HG03159 (cell line): ENCODE measurements around the gene PDLIM5.
"Not testable (repeated sequence)": the region's sequence is repeated elsewhere in the genome, so short reads cannot be mapped to it uniquely, and the experiment has no call there.

ENCODE experiments used
- ATAC-seq: cut with Tn5 transposase; IDR thresholded peaks from one replicate; pipeline ENCODE4 v1.9.1; 2021; ENCODE audit warnings: mild to moderate bottlenecking, moderate library complexity; ENCODE audit not compliant: unreplicated experiment

The PDLIM5 gene

GRCh38 chr4:94583914-94584641 lies 132.3 kb downstream of the PDLIM5 start:
- ATAC-seq: no peak

- ATAC-seq: no peak
Observed at GRCh38 chr4:94588896-94589693, 137.4 kb downstream of the PDLIM5 start.

- no peak for ATAC-seq
Observed at GRCh38 chr4:94590493-94590892, 138.8 kb downstream of the PDLIM5 start.

- ATAC-seq: no peak
Observed at GRCh38 chr4:94591289-94591688, 139.5 kb downstream of the PDLIM5 start.

- ATAC-seq: no peak
Observed at GRCh38 chr4:94595013-94595412, 143.3 kb downstream of the PDLIM5 start.

- ATAC-seq: peak; percentile 80
Observed at GRCh38 chr4:94595880-94596483, 144.2 kb downstream of the PDLIM5 start.

GRCh38 chr4:94598758-94599157 lies 147.0 kb downstream of the PDLIM5 start:
- ATAC-seq: no peak

- no peak for ATAC-seq
Observed at GRCh38 chr4:94603170-94603747, 151.5 kb downstream of the PDLIM5 start.

- ATAC-seq: no peak
Observed at GRCh38 chr4:94605241-94605805, 153.6 kb downstream of the PDLIM5 start.

GRCh38 chr4:94610145-94610544 lies 158.4 kb downstream of the PDLIM5 start:
- ATAC-seq: no peak

- ATAC-seq: no peak
Observed at GRCh38 chr4:94613248-94613647, 161.5 kb downstream of the PDLIM5 start.

- no peak for ATAC-seq
Observed at GRCh38 chr4:94615451-94615850, 163.7 kb downstream of the PDLIM5 start.

- peak; percentile 81 for ATAC-seq
Observed at GRCh38 chr4:94621491-94622080, 169.8 kb downstream of the PDLIM5 start.

GRCh38 chr4:94623126-94623911 lies 171.6 kb downstream of the PDLIM5 start:
- no peak for ATAC-seq

- no peak for ATAC-seq
Observed at GRCh38 chr4:94626942-94627341, 175.2 kb downstream of the PDLIM5 start.

GRCh38 chr4:94629058-94629457 lies 177.3 kb downstream of the PDLIM5 start:
- not testable (repeated sequence) for ATAC-seq

GRCh38 chr4:94629837-94630236 lies 178.1 kb downstream of the PDLIM5 start:
- no peak for ATAC-seq

GRCh38 chr4:94634271-94634670 lies 182.5 kb downstream of the PDLIM5 start:
- no peak for ATAC-seq

- ATAC-seq: no peak
Observed at GRCh38 chr4:94635177-94635576, 183.4 kb downstream of the PDLIM5 start.

- no peak for ATAC-seq
Observed at GRCh38 chr4:94636004-94636403, 184.3 kb downstream of the PDLIM5 start.
